ENCODE measurements around the gene AK2. TPM values are rescaled to one million over a fixed set of nuclear protein-coding genes. Genes with fewer than 3 reads are reported as not detected.

AK2 gene
- total RNA-seq, 1 experiment from 2014 or later = 213 TPM

- POLR2A ChIA-PET (ENCODE audit: unreplicated experiment) = no interaction called here
These were observed 25.2 kb upstream of the AK2 start for GRCh38 chr1:33061834-33062233.

DNA sequence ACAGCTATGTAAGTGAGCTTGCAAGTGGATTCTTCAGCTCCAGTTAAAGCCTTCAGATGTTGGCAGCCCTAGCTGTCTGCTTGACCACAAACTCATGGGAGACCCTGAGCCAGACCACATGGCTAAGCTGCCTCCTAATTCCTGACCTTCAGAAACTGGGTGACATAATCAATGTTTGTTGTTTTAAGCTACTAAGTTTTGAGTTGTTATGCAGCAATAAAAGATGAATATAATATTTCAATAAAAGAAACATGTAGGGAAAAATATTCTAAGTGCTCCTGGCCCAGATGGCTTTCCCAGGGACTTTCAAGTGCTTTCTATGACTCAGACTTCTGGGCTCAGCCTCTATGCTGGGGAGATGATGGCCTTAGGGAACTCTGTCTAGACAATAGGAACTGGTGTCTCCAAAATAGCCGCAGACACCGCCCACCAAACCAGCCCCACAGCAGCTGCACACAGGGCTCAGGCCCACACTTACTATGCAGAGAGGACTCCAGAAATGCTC lies 23.9 kb upstream of the AK2 start:
- Histone ChIP-seq H2AFZ (ENCODE audit: low read length) (no peak overlapping the region), H3F3A (ENCODE audit: low read length, unreplicated experiment) (no peaks in the 10 kb centered on the region), H3K4me3 (ENCODE audit: low read length) (no peak overlapping the region), H3K27me3 (ENCODE audit: low read length) (no peaks in the 10 kb centered on the region), H3K79me2 (ENCODE audit: low read length) (no peaks in the 10 kb centered on the region), H3K4me1 (ENCODE audit: insufficient read depth, low read length) (peaks cover 8% of the 10 kb centered on the region), H3K4me2 (ENCODE audit: low read length) (no peak overlapping the region), H3K9ac (ENCODE audit: low read length) (no peak overlapping the region), H3K27ac (ENCODE audit: low read length) (no peak overlapping the region), H3K9me2 (replicated peaks; ENCODE audit: low read length) (no peaks in the 10 kb centered on the region), H4K20me1 (ENCODE audit: low read length) (no peaks in the 10 kb centered on the region), H3K9me3 (ENCODE audit: low read length) (peaks cover 17% of the 10 kb centered on the region; the same call in 1 of the 2 replicates), H3K36me3 (ENCODE audit: low read depth, low read length) (no peaks in the 10 kb centered on the region; the same call in 1 of the 2 replicates)
- intact Hi-C loops (cut with micrococcal nuclease) = no loop called here
- peak; percentile 61 for DNase-seq
- no peak for TF ChIP-seq EZH2 (IDR thresholded peaks at IDR 0.05; ENCODE audit: low read length, unreplicated experiment)
- TF ChIP-seq, protein P1, sequence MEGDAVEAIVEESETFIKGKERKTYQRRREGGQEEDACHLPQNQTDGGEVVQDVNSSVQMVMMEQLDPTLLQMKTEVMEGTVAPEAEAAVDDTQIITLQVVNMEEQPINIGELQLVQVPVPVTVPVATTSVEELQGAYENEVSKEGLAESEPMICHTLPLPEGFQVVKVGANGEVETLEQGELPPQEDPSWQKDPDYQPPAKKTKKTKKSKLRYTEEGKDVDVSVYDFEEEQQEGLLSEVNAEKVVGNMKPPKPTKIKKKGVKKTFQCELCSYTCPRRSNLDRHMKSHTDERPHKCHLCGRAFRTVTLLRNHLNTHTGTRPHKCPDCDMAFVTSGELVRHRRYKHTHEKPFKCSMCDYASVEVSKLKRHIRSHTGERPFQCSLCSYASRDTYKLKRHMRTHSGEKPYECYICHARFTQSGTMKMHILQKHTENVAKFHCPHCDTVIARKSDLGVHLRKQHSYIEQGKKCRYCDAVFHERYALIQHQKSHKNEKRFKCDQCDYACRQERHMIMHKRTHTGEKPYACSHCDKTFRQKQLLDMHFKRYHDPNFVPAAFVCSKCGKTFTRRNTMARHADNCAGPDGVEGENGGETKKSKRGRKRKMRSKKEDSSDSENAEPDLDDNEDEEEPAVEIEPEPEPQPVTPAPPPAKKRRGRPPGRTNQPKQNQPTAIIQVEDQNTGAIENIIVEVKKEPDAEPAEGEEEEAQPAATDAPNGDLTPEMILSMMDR (conservative IDR thresholded peaks at IDR 0.05; ENCODE audit: low read depth, low read length) = no peak
- no peak for TF ChIP-seq EZH2phosphoT487 (IDR thresholded peaks at IDR 0.05; ENCODE audit: borderline replicate concordance, low read length)
- peak; percentile 62 for ATAC-seq
- no TSS peak for BruUV-seq (replicated peaks)
- CTCF ChIA-PET = no interaction called here
- POLR2A ChIA-PET (ENCODE audit: unreplicated experiment) = interaction anchor here (0.6 kb wide), 1 partner anchor 96 kb away, joined by 4 read pairs; the partner anchor contains the start of gene RNF19B

More at GRCh38 chr1:33061834-33062233, 25.2 kb upstream of the AK2 start:
- Histone ChIP-seq H3K4me2 (ENCODE audit: low read length) (no peak overlapping the region), H3F3A (ENCODE audit: low read length, unreplicated experiment) (no peaks in the 10 kb centered on the region), H3K79me2 (ENCODE audit: low read length) (no peaks in the 10 kb centered on the region), H3K9me3 (ENCODE audit: low read length) (peaks cover 17% of the 10 kb centered on the region; the same call in 1 of the 2 replicates), H3K27me3 (ENCODE audit: low read length) (no peaks in the 10 kb centered on the region), H3K27ac (ENCODE audit: low read length) (no peak overlapping the region), H4K20me1 (ENCODE audit: low read length) (no peaks in the 10 kb centered on the region), H3K4me1 (ENCODE audit: insufficient read depth, low read length) (peaks cover 7% of the 10 kb centered on the region), H3K9ac (ENCODE audit: low read length) (no peak overlapping the region), H3K9me2 (replicated peaks; ENCODE audit: low read length) (no peaks in the 10 kb centered on the region), H3K36me3 (ENCODE audit: low read depth, low read length) (no peaks in the 10 kb centered on the region; the same call in 1 of the 2 replicates), H2AFZ (ENCODE audit: low read length) (no peak overlapping the region), H3K4me3 (ENCODE audit: low read length) (no peak overlapping the region)
- ATAC-seq (no peak), DNase-seq (no peak)
- CTCF ChIA-PET = no interaction called here
- intact Hi-C loops (cut with micrococcal nuclease) = no loop called here
- TF ChIP-seq EZH2 (IDR thresholded peaks at IDR 0.05; ENCODE audit: low read length, unreplicated experiment) = no peak
- no peak for TF ChIP-seq EZH2phosphoT487 (IDR thresholded peaks at IDR 0.05; ENCODE audit: borderline replicate concordance, low read length)
- TF ChIP-seq, protein P1 (conservative IDR thresholded peaks at IDR 0.05; ENCODE audit: low read depth, low read length) = no peak
- no TSS peak for BruUV-seq (replicated peaks)

DNA sequence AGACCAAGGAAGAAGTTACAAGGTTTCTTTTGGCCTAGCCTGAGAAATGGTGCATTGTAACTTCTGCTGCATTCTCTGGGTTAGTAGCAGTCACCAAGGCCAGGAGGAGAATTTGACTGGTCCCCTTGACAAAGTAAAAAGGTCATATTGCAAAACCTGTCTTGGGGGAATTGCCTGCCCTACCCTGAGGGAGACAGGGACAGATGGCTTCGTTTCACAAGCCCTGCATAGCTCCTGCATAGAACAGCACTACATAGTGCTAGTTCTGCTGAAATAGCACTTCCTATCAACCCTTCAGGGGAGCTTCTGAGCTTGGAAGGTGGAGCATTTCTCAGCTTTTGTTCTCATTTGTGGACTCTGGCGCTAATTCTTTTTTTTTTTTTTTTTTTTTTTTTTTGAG lies 20.4 kb upstream of the AK2 start:
- TF ChIP-seq EZH2 (IDR thresholded peaks at IDR 0.05; ENCODE audit: low read length, unreplicated experiment) (no peak), EZH2phosphoT487 (IDR thresholded peaks at IDR 0.05; ENCODE audit: borderline replicate concordance, low read length) (no peak)
- TF ChIP-seq, protein P1 (conservative IDR thresholded peaks at IDR 0.05; ENCODE audit: low read depth, low read length) = no peak
- Histone ChIP-seq H3F3A (ENCODE audit: low read length, unreplicated experiment) (no peaks in the 10 kb centered on the region), H4K20me1 (ENCODE audit: low read length) (no peaks in the 10 kb centered on the region), H3K4me2 (ENCODE audit: low read length) (no peak overlapping the region), H3K27ac (ENCODE audit: low read length) (no peak overlapping the region), H2AFZ (ENCODE audit: low read length) (no peak overlapping the region), H3K27me3 (ENCODE audit: low read length) (no peaks in the 10 kb centered on the region), H3K9ac (ENCODE audit: low read length) (no peak overlapping the region), H3K4me3 (ENCODE audit: low read length) (no peak overlapping the region), H3K79me2 (ENCODE audit: low read length) (no peaks in the 10 kb centered on the region), H3K9me3 (ENCODE audit: low read length) (no peaks in the 10 kb centered on the region), H3K36me3 (ENCODE audit: low read depth, low read length) (no peaks in the 10 kb centered on the region), H3K9me2 (replicated peaks; ENCODE audit: low read length) (no peaks in the 10 kb centered on the region), H3K4me1 (ENCODE audit: insufficient read depth, low read length) (peaks cover 12% of the 10 kb centered on the region)
- CTCF ChIA-PET = interaction anchor here (0.6 to 0.8 kb wide), 3 partner anchors 29 to 267 kb away, joined by 3 to 4 read pairs (median 4); no protein-coding TSS in a partner anchor
- intact Hi-C loops (cut with micrococcal nuclease) = no loop called here
- ATAC-seq = no peak
- BruUV-seq (replicated peaks) = no TSS peak
- no peak for DNase-seq
- POLR2A ChIA-PET (ENCODE audit: unreplicated experiment) = interaction anchor here (0.5 kb wide), 1 partner anchor 173 kb away, joined by 14 read pairs; no protein-coding TSS in a partner anchor

Data from PC-3 (cell line).